Measurements from ENCODE around the gene MLXIP. TPM values are rescaled to one million over a fixed set of nuclear protein-coding genes. Genes with fewer than 3 reads are reported as not detected.

The MLXIP gene
- total RNA-seq, 1 donor: 8.3 TPM

GRCh38 chr12:122185494-122186082 lies 107.0 kb downstream of the MLXIP start:
- H3K4me3 ChIP-seq (ENCODE audit: low read depth, low read length): no peak overlapping the region
- no peak for DNase-seq (ENCODE audit: low read depth)
- TF ChIP-seq, protein P1, sequence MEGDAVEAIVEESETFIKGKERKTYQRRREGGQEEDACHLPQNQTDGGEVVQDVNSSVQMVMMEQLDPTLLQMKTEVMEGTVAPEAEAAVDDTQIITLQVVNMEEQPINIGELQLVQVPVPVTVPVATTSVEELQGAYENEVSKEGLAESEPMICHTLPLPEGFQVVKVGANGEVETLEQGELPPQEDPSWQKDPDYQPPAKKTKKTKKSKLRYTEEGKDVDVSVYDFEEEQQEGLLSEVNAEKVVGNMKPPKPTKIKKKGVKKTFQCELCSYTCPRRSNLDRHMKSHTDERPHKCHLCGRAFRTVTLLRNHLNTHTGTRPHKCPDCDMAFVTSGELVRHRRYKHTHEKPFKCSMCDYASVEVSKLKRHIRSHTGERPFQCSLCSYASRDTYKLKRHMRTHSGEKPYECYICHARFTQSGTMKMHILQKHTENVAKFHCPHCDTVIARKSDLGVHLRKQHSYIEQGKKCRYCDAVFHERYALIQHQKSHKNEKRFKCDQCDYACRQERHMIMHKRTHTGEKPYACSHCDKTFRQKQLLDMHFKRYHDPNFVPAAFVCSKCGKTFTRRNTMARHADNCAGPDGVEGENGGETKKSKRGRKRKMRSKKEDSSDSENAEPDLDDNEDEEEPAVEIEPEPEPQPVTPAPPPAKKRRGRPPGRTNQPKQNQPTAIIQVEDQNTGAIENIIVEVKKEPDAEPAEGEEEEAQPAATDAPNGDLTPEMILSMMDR (IDR thresholded peaks at IDR 0.05; ENCODE audit: insufficient read depth, low read length): no peak

DNA sequence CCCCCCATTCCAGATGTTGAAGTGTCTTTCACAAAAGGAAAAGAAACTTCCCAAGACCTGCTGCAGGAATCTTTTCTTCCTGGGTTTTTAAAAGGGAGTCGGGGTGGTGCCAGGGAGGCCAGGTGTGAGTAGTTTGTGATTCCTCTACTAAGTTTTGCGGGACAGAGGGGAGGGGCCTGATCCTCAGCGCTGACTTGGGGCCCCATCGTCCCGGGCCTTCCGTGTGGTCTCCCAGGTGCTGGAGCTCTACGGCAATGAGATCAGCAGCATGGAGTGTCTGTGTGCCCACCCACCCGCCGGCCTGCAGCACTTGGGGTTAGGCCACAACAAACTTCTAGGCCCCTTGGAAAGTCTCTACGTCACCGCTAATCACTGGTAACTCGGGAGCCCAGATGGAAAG lies 108.9 kb downstream of the MLXIP start:
- no peak overlapping the region for H3K4me3 ChIP-seq (ENCODE audit: low read depth, low read length)
- DNase-seq (ENCODE audit: low read depth): no peak
- TF ChIP-seq, protein P1 (IDR thresholded peaks at IDR 0.05; ENCODE audit: insufficient read depth, low read length): no peak

DNA sequence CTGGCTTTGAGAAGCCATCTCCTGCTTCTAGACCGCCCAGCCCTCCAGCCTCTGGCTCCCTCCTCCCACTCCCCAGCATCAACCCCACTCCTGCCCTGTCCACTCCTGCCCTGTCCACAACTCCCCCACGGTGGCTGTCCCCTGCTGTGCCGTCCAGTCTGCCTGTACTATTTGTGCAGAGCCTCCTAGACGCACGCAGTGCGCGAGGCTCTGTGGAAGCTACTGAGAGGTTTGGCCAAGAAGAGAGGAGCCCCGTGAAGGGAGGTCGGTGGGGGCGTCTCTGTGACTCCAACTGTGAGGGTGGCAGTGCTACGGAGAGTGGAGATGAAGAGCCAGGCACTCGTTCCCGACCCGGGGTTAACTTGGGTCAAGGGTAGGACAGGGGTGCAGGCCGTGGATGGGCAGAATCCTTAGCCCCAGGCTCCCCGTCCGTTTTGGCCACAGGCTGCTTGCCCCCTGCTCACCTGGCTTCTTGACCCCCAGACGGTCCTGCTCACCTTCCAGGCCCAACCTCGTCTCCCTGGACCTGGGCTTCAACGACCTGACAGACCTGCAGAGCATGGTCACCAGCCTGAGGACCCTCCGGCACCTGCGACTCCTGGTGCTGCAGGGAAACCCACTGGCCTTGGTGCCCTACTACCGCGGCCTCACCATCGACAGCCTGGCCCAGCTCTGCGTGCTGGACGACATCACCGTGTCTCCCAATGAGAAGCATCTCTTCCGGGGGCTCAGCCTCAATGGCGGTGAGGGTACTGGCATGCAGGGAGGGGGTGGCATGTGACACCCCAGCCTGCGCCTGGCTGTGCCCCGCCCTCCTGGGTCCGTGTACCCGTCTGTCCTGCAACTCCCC lies 111.3 kb downstream of the MLXIP start:
- no peak for DNase-seq (ENCODE audit: low read depth)
- TF ChIP-seq, protein P1 (IDR thresholded peaks at IDR 0.05; ENCODE audit: insufficient read depth, low read length): no peak
- no peak overlapping the region for H3K4me3 ChIP-seq (ENCODE audit: low read depth, low read length)

DNA sequence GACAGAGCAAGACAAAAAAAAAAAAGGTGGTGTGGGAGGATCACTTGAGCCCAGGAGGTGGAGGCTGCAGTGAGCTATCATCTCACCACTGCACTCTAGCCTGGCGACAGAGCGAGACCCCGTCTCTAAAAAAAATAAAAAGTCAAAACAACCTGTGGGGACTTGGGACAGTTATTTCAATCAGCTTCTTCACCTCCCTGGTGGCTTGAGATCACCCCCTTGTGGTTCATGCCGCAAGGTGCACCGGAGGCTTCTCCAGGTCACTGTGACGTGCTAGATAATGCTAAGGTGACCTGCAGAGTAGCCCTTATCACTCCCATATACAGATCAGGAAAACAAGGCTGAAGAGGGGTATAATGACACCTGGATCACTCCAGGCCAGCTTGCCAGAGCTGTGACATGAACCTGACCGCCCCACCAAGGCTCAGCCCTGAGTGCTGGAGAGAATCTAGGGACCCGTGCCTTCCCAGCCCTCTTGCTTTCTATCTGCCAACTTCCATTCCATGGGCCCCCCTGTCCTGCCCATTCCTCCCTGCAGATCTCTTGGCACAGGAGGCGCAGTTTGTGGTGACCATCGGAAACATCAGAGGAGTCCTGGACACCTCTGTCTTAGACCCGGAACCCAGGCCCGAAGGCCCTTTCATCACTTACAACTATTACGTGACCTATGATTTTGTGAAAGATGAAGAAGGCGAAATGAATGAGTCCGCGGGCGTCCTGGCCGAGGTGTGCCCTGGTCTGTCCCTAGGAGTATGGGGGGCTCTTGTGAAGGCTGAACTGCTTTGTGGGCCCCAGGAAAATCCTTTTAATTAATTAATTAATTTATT lies 112.5 kb downstream of the MLXIP start:
- TF ChIP-seq, protein P1 (IDR thresholded peaks at IDR 0.05; ENCODE audit: insufficient read depth, low read length): peak; percentile 90
- H3K4me3 ChIP-seq (ENCODE audit: low read depth, low read length): no peak overlapping the region
- peak; percentile 66 for DNase-seq (ENCODE audit: low read depth)

- H3K4me3 ChIP-seq (ENCODE audit: low read depth, low read length): no peak overlapping the region
- TF ChIP-seq, protein P1 (IDR thresholded peaks at IDR 0.05; ENCODE audit: insufficient read depth, low read length): no peak
- no peak for DNase-seq (ENCODE audit: low read depth)
Measured at GRCh38 chr12:122192441-122192840, 113.9 kb downstream of the MLXIP start.

DNA sequence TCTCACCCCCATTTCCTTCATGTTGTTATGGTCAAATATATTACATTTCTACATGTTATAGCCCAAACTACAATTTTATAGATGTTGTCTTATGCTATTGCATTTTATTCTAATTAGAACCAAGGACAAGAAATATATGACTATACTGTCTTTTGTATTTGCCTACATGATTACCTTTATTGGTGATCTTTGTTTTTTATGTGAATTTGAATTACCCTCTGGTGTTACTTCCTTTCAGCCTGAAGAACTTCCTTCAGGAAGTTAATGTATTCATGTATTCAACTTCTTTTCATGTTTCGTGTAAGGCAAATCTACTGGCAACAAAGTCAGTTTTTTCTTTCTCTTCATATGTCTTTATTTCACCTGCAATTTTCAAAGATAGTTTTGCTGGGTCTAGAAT lies 116.2 kb downstream of the MLXIP start:
- H3K4me3 ChIP-seq (ENCODE audit: low read depth, low read length): no peak overlapping the region
- DNase-seq (ENCODE audit: low read depth): no peak
- TF ChIP-seq, protein P1 (IDR thresholded peaks at IDR 0.05; ENCODE audit: insufficient read depth, low read length): no peak
